Measurements from ENCODE around the gene CST8. TPM values are rescaled to one million over a fixed set of nuclear protein-coding genes. Genes with fewer than 3 reads are reported as not detected.

The CST8 gene
- total RNA-seq, 2 experiments from 2014 or later = not detected

GRCh38 chr20:23453549-23454543 lies 37.1 kb upstream of the CST8 start:
- H3K4me3 ChIP-seq (ENCODE audit: low read depth, low read length, poor library complexity, severe bottlenecking) = no peak overlapping the region
- no peaks in the 10 kb centered on the region for H3K9me3 ChIP-seq (ENCODE audit: low read length)
- no peak for TF ChIP-seq CTCF (conservative IDR thresholded peaks at IDR 0.05; ENCODE audit: low read length)
- TF ChIP-seq EZH2phosphoT487 (IDR thresholded peaks at IDR 0.05; ENCODE audit: borderline replicate concordance, low read depth, low read length) = no peak
- DNase-seq (ENCODE audit: low spot score) = no peak
- no TSS peak for BruUV-seq (replicated peaks)
- H3K4me2 ChIP-seq (ENCODE audit: low read length) = no peak overlapping the region
- H3K27ac ChIP-seq (ENCODE audit: low read depth, low read length, poor library complexity, severe bottlenecking) = no peak overlapping the region
- intact Hi-C loops (cut with micrococcal nuclease; ENCODE audit: unreplicated experiment) = no loop called here
- H3K79me2 ChIP-seq (ENCODE audit: insufficient read depth, low read depth, low read length) = no peaks in the 10 kb centered on the region
- H2AFZ ChIP-seq (ENCODE audit: low read length) = no peak overlapping the region
- POLR2A ChIA-PET = no interaction called here
- CTCF ChIA-PET (ENCODE audit: unreplicated experiment) = interaction anchor here (0.6 kb wide), 1 partner anchor 108 kb away, joined by 3 read pairs; no protein-coding TSS in a partner anchor
- H3K9me2 ChIP-seq (ENCODE audit: insufficient read depth, low read length) = no peaks in the 10 kb centered on the region
- H4K20me1 ChIP-seq (ENCODE audit: insufficient read depth, low read length) = no peaks in the 10 kb centered on the region
- peaks cover 10% of the 10 kb centered on the region for H3K4me1 ChIP-seq (ENCODE audit: insufficient read depth, low read length, poor library complexity, severe bottlenecking)
- no peaks in the 10 kb centered on the region for H3K36me3 ChIP-seq (ENCODE audit: insufficient read depth, low read length)

GRCh38 chr20:23454816-23455215 lies 36.1 kb upstream of the CST8 start:
- Histone ChIP-seq H3K36me3 (ENCODE audit: insufficient read depth, low read length) (no peaks in the 10 kb centered on the region), H3K4me2 (ENCODE audit: low read length) (no peak overlapping the region), H3K27ac (ENCODE audit: low read depth, low read length, poor library complexity, severe bottlenecking) (no peak overlapping the region), H2AFZ (ENCODE audit: low read length) (no peak overlapping the region), H3K9me3 (ENCODE audit: low read length) (no peaks in the 10 kb centered on the region), H4K20me1 (ENCODE audit: insufficient read depth, low read length) (no peaks in the 10 kb centered on the region), H3K4me1 (ENCODE audit: insufficient read depth, low read length, poor library complexity, severe bottlenecking) (peaks cover 10% of the 10 kb centered on the region), H3K9me2 (ENCODE audit: insufficient read depth, low read length) (no peaks in the 10 kb centered on the region), H3K79me2 (ENCODE audit: insufficient read depth, low read depth, low read length) (no peaks in the 10 kb centered on the region), H3K4me3 (ENCODE audit: low read depth, low read length, poor library complexity, severe bottlenecking) (no peak overlapping the region)
- no peak for DNase-seq (ENCODE audit: low spot score)
- BruUV-seq (replicated peaks) = no TSS peak
- ChIA-PET POLR2A (no interaction called here), CTCF (ENCODE audit: unreplicated experiment) (no interaction called here)
- TF ChIP-seq EZH2phosphoT487 (IDR thresholded peaks at IDR 0.05; ENCODE audit: borderline replicate concordance, low read depth, low read length) (no peak), CTCF (conservative IDR thresholded peaks at IDR 0.05; ENCODE audit: low read length) (no peak)
- intact Hi-C loops (cut with micrococcal nuclease; ENCODE audit: unreplicated experiment) = no loop called here

GRCh38 chr20:23455639-23456038 lies 35.3 kb upstream of the CST8 start:
- H4K20me1 ChIP-seq (ENCODE audit: insufficient read depth, low read length) = no peaks in the 10 kb centered on the region
- intact Hi-C loops (cut with micrococcal nuclease; ENCODE audit: unreplicated experiment) = no loop called here
- no peak overlapping the region for H3K27ac ChIP-seq (ENCODE audit: low read depth, low read length, poor library complexity, severe bottlenecking)
- H3K36me3 ChIP-seq (ENCODE audit: insufficient read depth, low read length) = no peaks in the 10 kb centered on the region
- no peak overlapping the region for H2AFZ ChIP-seq (ENCODE audit: low read length)
- CTCF ChIA-PET (ENCODE audit: unreplicated experiment) = no interaction called here
- H3K9me3 ChIP-seq (ENCODE audit: low read length) = no peaks in the 10 kb centered on the region
- H3K79me2 ChIP-seq (ENCODE audit: insufficient read depth, low read depth, low read length) = no peaks in the 10 kb centered on the region
- DNase-seq (ENCODE audit: low spot score) = no peak
- peaks cover 10% of the 10 kb centered on the region for H3K4me1 ChIP-seq (ENCODE audit: insufficient read depth, low read length, poor library complexity, severe bottlenecking)
- TF ChIP-seq CTCF (conservative IDR thresholded peaks at IDR 0.05; ENCODE audit: low read length) = no peak
- no peak for TF ChIP-seq EZH2phosphoT487 (IDR thresholded peaks at IDR 0.05; ENCODE audit: borderline replicate concordance, low read depth, low read length)
- H3K4me2 ChIP-seq (ENCODE audit: low read length) = no peak overlapping the region
- no peaks in the 10 kb centered on the region for H3K9me2 ChIP-seq (ENCODE audit: insufficient read depth, low read length)
- POLR2A ChIA-PET = no interaction called here
- no peak overlapping the region for H3K4me3 ChIP-seq (ENCODE audit: low read depth, low read length, poor library complexity, severe bottlenecking)
- BruUV-seq (replicated peaks) = no TSS peak
